Dermis microvascular lymphatic vessel endothelial cell (primary cell): ENCODE measurements around the gene PHF8. TPM values are rescaled to one million over a fixed set of nuclear protein-coding genes. Genes with fewer than 3 reads are reported as not detected.

Experiments
- DNase-seq, 2 donors: peaks; one replicate each; pipeline versions ENCODE4 v3.0.0 to v3.0.0-alpha.2; 2010; ENCODE audit warnings: low read depth in 2 of 2
- total RNA-seq: library from RNA; depleted of rRNA; stranded (reverse); fragments of >200 nt; gene quantifications from 2 replicates; pipeline ENCODE4 v1.2.1, GENCODE V29; 2014

Gene PHF8
- total RNA-seq: 11.8 and 20.0 TPM in 2 replicates

GRCh38 chrX:54044126-54044876, at the start of gene PHF8:
TSS of gene PHF8 (minus strand) at chrX:54044473. CDS start at chrX:54042728, 1,745 bp downstream.
- DNase-seq: peak; percentile 83 to 94

DNA sequence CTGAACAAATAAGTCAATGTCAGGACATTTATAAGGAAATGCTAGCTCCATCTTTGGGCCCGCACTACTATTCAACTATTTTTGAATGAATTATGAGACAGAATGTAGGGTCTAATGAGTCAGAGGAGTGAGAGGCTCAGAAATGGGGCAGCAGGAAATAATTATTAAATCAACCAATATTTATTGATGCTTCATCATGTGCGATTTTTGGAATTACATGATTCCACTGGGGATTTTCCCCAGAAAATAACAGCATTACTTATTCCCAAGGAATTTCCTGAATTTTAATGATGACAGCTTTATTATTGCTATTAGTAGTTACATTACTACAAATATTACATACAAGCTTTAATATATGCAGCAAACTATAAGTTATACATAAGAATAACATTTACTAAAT, 49.3 kb upstream of the PHF8 start:
- peak in 1 of 2 donors; percentile 41 for DNase-seq

DNA sequence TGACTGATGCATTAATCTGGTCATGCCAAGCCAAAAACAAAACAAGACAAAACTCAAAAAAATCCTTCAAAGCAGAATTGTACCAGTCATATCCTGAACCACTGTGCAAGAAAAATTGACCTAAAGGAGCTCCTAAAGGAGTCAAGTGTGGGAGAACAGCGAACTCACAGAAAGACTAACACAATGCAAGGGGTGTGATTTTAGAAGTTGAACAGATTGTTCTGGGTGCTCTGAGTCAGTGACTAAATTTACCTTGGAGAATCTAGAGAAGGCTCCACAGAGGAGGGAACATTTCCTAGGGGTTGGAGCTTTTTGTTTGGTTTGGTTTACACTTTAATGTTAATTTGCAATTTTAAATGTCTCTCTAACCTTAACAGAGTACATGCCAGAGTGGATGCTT, 48.9 kb upstream of the PHF8 start:
- DNase-seq: peak in 1 of 2 donors; percentile 6

DNA sequence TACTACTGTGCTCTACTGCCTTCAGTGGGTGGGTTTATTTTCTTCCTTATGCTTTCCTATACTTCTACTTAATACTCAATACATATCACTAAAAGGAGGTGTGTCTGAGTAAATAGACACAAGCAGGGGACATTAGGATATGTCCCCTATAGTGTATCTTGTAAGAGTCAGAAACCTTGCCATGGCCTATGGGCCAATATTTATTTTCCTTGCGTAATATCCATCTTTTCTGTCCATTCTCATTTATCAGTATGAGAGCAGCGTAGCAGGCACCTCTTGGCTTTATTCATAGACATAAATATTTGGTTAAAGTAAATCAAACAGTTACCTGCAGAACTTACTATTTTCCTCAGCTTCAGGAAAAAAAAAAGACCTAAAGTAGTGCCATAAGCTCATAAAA, 46.6 kb upstream of the PHF8 start:
- no peak for DNase-seq

DNA sequence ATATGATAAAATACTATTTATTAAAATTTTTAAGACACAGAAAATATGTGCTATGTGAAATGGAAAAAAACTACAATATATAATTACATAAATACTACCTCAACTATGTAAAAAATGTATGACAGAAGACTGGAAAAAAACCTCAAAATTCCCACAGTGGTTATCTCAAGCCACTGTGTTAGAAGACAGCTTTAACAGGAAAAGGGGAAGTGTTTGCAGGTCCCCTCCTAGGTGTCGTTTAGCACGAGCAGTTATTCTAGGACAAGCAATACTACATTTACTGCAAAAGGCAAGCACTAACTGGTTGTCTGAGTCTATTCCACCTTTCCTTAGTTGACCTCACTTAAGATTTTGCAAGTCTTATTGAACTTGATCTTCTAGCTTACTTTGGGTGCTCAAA, 44.9 kb upstream of the PHF8 start:
- DNase-seq: no peak

- no peak for DNase-seq
Measured at GRCh38 chrX:54087661-54088060, 43.4 kb upstream of the PHF8 start.

DNA sequence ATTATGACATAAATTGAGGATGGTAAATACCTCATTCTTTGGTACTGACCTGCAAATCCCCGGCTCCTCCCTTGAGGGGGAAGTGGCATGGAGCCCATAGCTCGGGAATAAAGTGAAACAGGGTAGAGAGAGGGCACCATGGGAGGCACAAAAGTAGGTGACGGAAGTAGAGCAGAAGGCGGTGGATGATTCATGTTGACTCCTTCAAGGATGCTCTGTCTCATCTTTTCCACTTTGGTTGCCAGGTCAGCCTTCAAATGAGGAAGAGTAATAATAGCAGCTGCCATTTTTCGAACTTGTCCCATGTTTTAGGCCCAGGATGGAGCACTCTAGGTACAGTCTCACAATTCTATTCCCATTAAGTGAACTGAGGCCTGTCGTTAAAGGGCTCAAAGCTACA, 41.4 kb upstream of the PHF8 start:
- no peak for DNase-seq

GRCh38 chrX:54076903-54077302, 32.6 kb upstream of the PHF8 start:
- no peak for DNase-seq

GRCh38 chrX:54074826-54075225, 30.6 kb upstream of the PHF8 start:
- no peak for DNase-seq

GRCh38 chrX:54067766-54068165, 23.5 kb upstream of the PHF8 start:
- no peak for DNase-seq

- no peak for DNase-seq
Measured at GRCh38 chrX:54066841-54067240, 22.6 kb upstream of the PHF8 start.

- no peak for DNase-seq
Measured at GRCh38 chrX:54064564-54064963, 20.3 kb upstream of the PHF8 start.

DNA sequence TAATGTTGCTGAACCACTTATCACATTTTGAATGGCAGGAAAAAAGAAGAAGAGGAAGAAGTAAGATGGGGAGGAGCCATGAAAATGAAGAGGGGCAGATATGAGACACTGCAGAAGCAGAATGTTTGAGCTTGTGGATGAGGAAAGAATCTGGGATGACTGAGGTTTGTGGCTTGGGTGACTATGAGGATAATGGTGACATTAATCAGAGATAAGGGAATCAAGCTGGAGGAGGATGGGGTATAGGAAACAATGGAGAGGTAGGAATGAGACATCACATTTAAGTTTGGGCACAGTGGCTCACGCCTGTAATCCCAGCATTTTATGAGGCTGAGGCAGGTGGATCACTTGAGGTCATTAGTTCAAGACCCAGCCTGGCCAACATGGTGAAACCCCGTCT, 19.1 kb upstream of the PHF8 start:
- no peak for DNase-seq

DNA sequence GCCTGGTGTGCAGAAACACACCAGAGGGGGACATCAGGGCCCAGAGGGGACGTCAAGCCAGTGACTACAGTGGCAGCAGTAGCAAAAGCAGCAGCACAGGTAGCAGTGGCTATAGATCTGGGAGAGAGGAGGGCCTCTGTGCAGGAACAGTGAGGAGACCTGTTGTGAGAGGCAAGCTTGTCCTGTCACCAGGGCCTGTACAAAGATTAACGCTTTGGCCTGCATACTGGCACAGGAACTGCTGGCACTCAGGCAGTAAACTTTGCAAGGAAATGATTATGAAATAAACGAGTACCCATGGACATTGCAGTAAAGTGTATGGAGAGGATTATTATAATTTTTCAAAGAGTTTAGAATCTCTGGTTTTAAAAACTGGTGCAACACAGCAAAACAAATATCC, 5.5 kb upstream of the PHF8 start:
- DNase-seq: no peak

GRCh38 chrX:54048412-54048811, 4.1 kb upstream of the PHF8 start:
- no peak for DNase-seq

- no peak for DNase-seq
Measured at GRCh38 chrX:54045563-54046228, 1.4 kb upstream of the PHF8 start.

DNA sequence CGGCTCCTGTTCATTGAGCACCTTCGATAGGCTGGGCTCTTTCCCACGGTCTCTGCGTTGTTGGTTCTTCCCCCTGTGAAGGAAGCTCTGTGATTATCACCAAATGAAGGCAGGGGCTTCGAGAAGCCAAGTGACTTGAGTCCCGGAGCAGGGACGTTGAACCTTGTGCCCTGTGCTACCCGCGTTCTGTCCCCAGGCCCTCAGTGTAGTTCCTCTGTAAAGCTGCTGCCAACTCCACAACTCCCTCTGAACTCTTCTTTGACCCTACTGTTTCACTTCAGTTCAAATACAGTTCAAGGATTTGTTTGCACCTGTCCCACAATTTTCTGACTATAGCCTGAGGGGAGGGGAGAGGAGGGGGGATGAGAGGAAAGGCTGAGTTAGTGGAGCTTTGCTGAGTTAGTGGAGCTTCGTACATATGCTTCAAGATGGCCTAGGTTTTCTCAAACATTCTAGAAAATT, 635 bp upstream of the PHF8 start:
- DNase-seq: no peak

DNA sequence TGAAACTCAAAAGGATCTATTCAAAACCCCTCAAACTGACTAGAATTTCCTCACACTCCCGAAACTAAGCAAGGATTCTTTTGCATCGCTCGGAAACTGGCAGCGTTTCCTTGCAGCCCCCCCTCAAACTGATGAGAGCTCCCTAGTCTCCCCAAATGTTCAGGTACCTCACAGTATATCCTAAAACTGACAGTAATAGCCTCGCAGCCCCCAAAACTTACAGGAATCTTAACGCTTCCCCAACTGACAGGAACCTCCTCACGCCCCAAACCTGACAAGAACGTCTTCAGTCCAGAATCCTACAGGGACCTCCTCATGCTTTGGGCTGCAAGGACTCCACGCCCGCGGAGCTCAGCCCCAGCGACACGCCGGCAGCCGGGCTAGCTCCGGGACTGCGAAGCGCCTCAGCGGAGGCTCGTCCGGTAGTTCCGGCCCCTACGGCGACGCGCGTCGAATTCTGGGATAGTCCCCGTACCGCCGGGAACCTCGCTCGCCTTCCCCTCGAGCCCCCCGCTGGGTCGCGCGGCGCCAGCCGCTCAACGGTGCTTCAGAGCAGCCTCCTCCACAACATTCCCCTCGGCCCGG, 640 bp downstream of the PHF8 start:
- DNase-seq: peak in 1 of 2 donors; percentile 42

GRCh38 chrX:54043056-54043455, 1.2 kb downstream of the PHF8 start:
- DNase-seq: no peak

GRCh38 chrX:54042609-54043021, 1.7 kb downstream of the PHF8 start:
- DNase-seq: peak; percentile 30 to 77

DNA sequence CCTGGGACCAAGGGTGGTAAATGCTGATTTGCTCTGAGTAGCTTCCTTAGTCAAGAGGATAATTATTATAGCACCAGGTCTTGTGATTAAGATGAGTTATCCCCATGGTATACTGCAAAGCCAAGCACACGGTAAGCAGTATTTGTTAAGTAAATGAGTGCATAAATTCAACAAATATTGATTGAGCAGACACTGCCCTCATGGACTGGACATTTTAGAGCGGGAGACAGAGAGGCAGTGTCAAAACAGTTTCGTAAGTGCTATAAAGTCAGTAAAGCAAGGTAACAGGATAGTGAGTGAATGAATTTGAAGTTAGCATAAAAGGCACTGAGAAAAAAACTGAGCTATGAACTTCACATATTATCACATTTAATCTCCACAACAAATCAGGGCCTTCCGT, 13.9 kb downstream of the PHF8 start:
- no peak for DNase-seq

GRCh38 chrX:54029529-54030143, 14.6 kb downstream of the PHF8 start:
- no peak for DNase-seq
